HepG2 (cell line): Measurements from ENCODE around the gene SSBP4. TPM values are rescaled to one million over a fixed set of nuclear protein-coding genes. Genes with fewer than 3 reads are reported as not detected.

Experiments
- ATF7-NPFF ChIP-seq: sonication (generic); formaldehyde crosslinking; IDR thresholded peaks from 2 replicates; pipeline ENCODE4 v1.8.1; 2023; ENCODE audit warnings: mild to moderate bottlenecking, low read depth, missing genetic modification reagents, moderate library complexity
- CENPT ChIP-seq: sonication (generic); formaldehyde crosslinking; IDR thresholded peaks from 2 replicates; pipeline ENCODE4 v1.8.0; 2022; ENCODE audit warnings: low read depth, mild to moderate bottlenecking, moderate library complexity, missing genetic modification reagents
- ELF3 ChIP-seq: IDR thresholded peaks from 2 replicates; pipeline ENCODE4 v1.6.1; 2016; ENCODE audit warnings: missing genetic modification reagents, missing compliant biosample characterization
- IKZF4 ChIP-seq: sonication (generic); formaldehyde crosslinking; IDR thresholded peaks from 2 replicates; pipeline ENCODE4 v1.5.1; 2020; ENCODE audit warnings: borderline replicate concordance, mild to moderate bottlenecking, low read depth, missing genetic modification reagents; ENCODE audit errors: not compliant biosample characterization
- KAT2B ChIP-seq: fragments of 150-350 bp; IDR thresholded peaks from 2 replicates; pipeline ENCODE4 v1.6.1; 2014; ENCODE audit warnings: low read depth, low read length, borderline replicate concordance
- MTERF4 ChIP-seq: sonication (generic); formaldehyde crosslinking; IDR thresholded peaks from 2 replicates; pipeline ENCODE4 v1.8.0; 2023; ENCODE audit warnings: mild to moderate bottlenecking, missing genetic modification reagents
- NFAT5 ChIP-seq: sonication (generic); formaldehyde crosslinking; IDR thresholded peaks from 2 replicates; pipeline ENCODE4 v1.4.0; 2020; ENCODE audit warnings: missing genetic modification reagents
- NFATC3 ChIP-seq: sonication (generic); formaldehyde crosslinking; IDR thresholded peaks from 2 replicates; pipeline ENCODE4 v1.5.1; 2020; ENCODE audit warnings: mild to moderate bottlenecking, missing genetic modification reagents
- NFE2 ChIP-seq: sonication (generic); formaldehyde crosslinking; IDR thresholded peaks from 2 replicates; pipeline ENCODE4 v1.4.0; 2020; ENCODE audit warnings: missing genetic modification reagents
- RAD51 ChIP-seq: fragments of 450-650 bp; IDR thresholded peaks from 2 replicates; pipeline ENCODE4 v1.6.1; 2016; ENCODE audit warnings: borderline replicate concordance
- RORA ChIP-seq: sonication (generic); formaldehyde crosslinking; IDR thresholded peaks from 2 replicates; pipeline ENCODE4 v1.5.0; 2020; ENCODE audit warnings: mild to moderate bottlenecking, missing genetic modification reagents, moderate library complexity
- SALL2 ChIP-seq: sonication (generic); formaldehyde crosslinking; IDR thresholded peaks from 2 replicates; pipeline ENCODE4 v1.8.1; 2023; ENCODE audit warnings: mild to moderate bottlenecking, missing genetic modification reagents, inconsistent platforms
- SNAPC2 ChIP-seq: sonication (generic); formaldehyde crosslinking; IDR thresholded peaks from 2 replicates; pipeline ENCODE4 v1.8.1; 2022; ENCODE audit warnings: mild to moderate bottlenecking, missing genetic modification reagents
- SP2 ChIP-seq: sonication (generic); formaldehyde crosslinking; IDR thresholded peaks from 2 replicates; pipeline ENCODE4 v1.5.1; 2020; ENCODE audit warnings: mild to moderate bottlenecking, missing genetic modification reagents
- TFDP1 ChIP-seq: IDR thresholded peaks from 2 replicates; pipeline ENCODE4 v1.6.1; 2016; ENCODE audit warnings: missing compliant biosample characterization, missing genetic modification reagents, borderline replicate concordance
- THAP8 ChIP-seq: sonication (generic); formaldehyde crosslinking; IDR thresholded peaks from 2 replicates; pipeline ENCODE4 v1.5.1; 2020; ENCODE audit warnings: missing genetic modification reagents, mild to moderate bottlenecking, borderline replicate concordance
- WIZ ChIP-seq: sonication (generic); formaldehyde crosslinking; IDR thresholded peaks from 2 replicates; pipeline ENCODE4 v1.5.1; 2020; ENCODE audit warnings: mild to moderate bottlenecking, missing genetic modification reagents
- ZNF383 ChIP-seq: sonication (generic); formaldehyde crosslinking; IDR thresholded peaks from 2 replicates; pipeline ENCODE4 v1.4.0; 2020; ENCODE audit warnings: missing genetic modification reagents, mild to moderate bottlenecking, borderline replicate concordance
- ZNF441 ChIP-seq: sonication (generic); formaldehyde crosslinking; IDR thresholded peaks from 2 replicates; pipeline ENCODE4 v1.7.0; 2021; ENCODE audit warnings: missing genetic modification reagents, borderline replicate concordance
- ZNF619 ChIP-seq: sonication (generic); formaldehyde crosslinking; IDR thresholded peaks from 2 replicates; pipeline ENCODE4 v1.4.0; 2020; ENCODE audit warnings: mild to moderate bottlenecking, missing genetic modification reagents
- ZNF652 ChIP-seq: IDR thresholded peaks from 2 replicates; pipeline ENCODE4 v1.6.1; 2016; ENCODE audit warnings: low read depth, borderline replicate concordance
- ZSCAN21 ChIP-seq: sonication (generic); formaldehyde crosslinking; IDR thresholded peaks from 2 replicates; pipeline ENCODE4 v1.8.0; 2022; ENCODE audit warnings: mild to moderate bottlenecking, missing genetic modification reagents, moderate library complexity, borderline replicate concordance
- polyA plus RNA-seq, 8 experiments: library from polyadenylated mRNA; depleted of rRNA in 3 of 8; stranded (reverse) in 7 of 8; unstranded in 1 of 8; fragments of >200 nt; fragmentation: Illumina TruSeq in 4 of 8; extraction: Trizol in 4 of 8; gene quantifications; 2 replicates each; pipeline versions ENCODE4 v1.2.1 to v1.2.3, GENCODE V29; 2011 to 2016; ENCODE audit warnings: low read depth in 4 of 8, missing spikeins in 1 of 8, mixed read lengths in 1 of 8; ENCODE audit not compliant: insufficient read depth in 1 of 8
- total RNA-seq, 5 experiments: library from RNA; depleted of rRNA; stranded (reverse); fragments of >200 nt; fragmentation: Illumina TruSeq; extraction: Trizol; gene quantifications; 2 replicates each; pipeline ENCODE4 v1.2.3, GENCODE V29; 2016; ENCODE audit warnings: low read depth in 1 of 5

Gene SSBP4
- total and polyA plus RNA-seq, 2 of the 13 experiments (the other 11 are each of a cell fraction or from before 2014, with no cell fraction given): 20.8 to 39.5 TPM

- no peak for TF ChIP-seq RORA (CRISPR knock-in tag)
- no peak for TF ChIP-seq SALL2 (CRISPR knock-in tag)
- no peak for TF ChIP-seq ATF7-NPFF
- no peak for TF ChIP-seq CENPT (CRISPR knock-in tag)
- 0 out of 2 replicates have a peak, but pooled peaks have one; percentile 12 for TF ChIP-seq MTERF4 (CRISPR knock-in tag)
- no peak for TF ChIP-seq NFAT5 (CRISPR knock-in tag)
- no peak for TF ChIP-seq WIZ
- TF ChIP-seq KAT2B: no peak
- TF ChIP-seq TFDP1: no peak; the same call in 1 of the 2 replicates
- no peak for TF ChIP-seq ELF3 (CRISPR knock-in tag)
- TF ChIP-seq THAP8: no peak
- no peak for TF ChIP-seq ZNF383
- no peak for TF ChIP-seq NFATC3 (CRISPR knock-in tag)
- no peak for TF ChIP-seq SP2 (CRISPR knock-in tag)
- TF ChIP-seq ZSCAN21 (CRISPR knock-in tag): 0 out of 2 replicates have a peak, but pooled peaks have one; percentile 43
- TF ChIP-seq RAD51: no peak
- TF ChIP-seq SNAPC2 (CRISPR knock-in tag): no peak
- no peak for TF ChIP-seq ZNF619
- no peak for TF ChIP-seq ZNF652 (CRISPR knock-in tag)
- TF ChIP-seq NFE2 (CRISPR knock-in tag): no peak
- TF ChIP-seq ZNF441: no peak
- no peak for TF ChIP-seq IKZF4 (CRISPR knock-in tag)
Observed at GRCh38 chr19:18469069-18469846, 50.1 kb downstream of the SSBP4 start (continued).
